Sigmoid colon (tissue), 3 donors: Measurements from ENCODE around the gene NAT9.

Experiments
- CTCF ChIP-seq, 4 experiments: fragments of 450-650 bp in 3 of 4; fragments of 200-600 bp in 1 of 4; IDR thresholded peaks; one replicate each; pipeline ENCODE4 v1.5.1; 2016 to 2019; ENCODE audit warnings: antibody characterized with exemption in 4 of 4, mild to moderate bottlenecking in 3 of 4, moderate library complexity in 2 of 4
- POLR2A ChIP-seq, 2 donors: fragments of 450-650 bp; IDR thresholded peaks; one replicate each; pipeline ENCODE4 v1.6.1; 2016; ENCODE audit warnings: antibody characterized with exemption in 2 of 2, mild to moderate bottlenecking in 2 of 2, moderate library complexity in 2 of 2

- TF ChIP-seq CTCF (IDR thresholded peaks at IDR 0.05) (no peak), POLR2A (IDR thresholded peaks at IDR 0.05) (no peak)
Observed at GRCh38 chr17:74799097-74799496, 23.0 kb upstream of the NAT9 start.
